SU-DHL-6 (cell line): Measurements from ENCODE around the gene C2CD3.

Experiments
- H2AFZ ChIP-seq: fragments of 200-600 bp; sonication (generic); 2 replicates; pipeline ENCODE4 v1.6.1; 2014; ENCODE audit warnings: low read depth, mild to moderate bottlenecking, moderate library complexity, mixed read lengths, antibody characterized with exemption, low read length; ENCODE audit not compliant: severe bottlenecking
- H3F3A ChIP-seq: fragments of 200-600 bp; shearing (Covaris generic); 2 replicates; pipeline ENCODE4 v1.6.0; 2016; ENCODE audit warnings: antibody characterized with exemption, mild to moderate bottlenecking; ENCODE audit not compliant: insufficient read depth
- H3K27ac ChIP-seq: fragments of 200-600 bp; sonication (generic); 2 replicates; pipeline ENCODE4 v1.5.1; 2016; ENCODE audit warnings: low read depth, mild to moderate bottlenecking, low read length, moderate library complexity, mixed read lengths
- H3K27me3 ChIP-seq: fragments of 200-600 bp; sonication (generic), shearing (Covaris generic); 2 replicates; pipeline ENCODE4 v1.6.0; 2014; ENCODE audit warnings: mild to moderate bottlenecking, low read length
- H3K36me3 ChIP-seq: fragments of 200-600 bp; sonication (generic); 2 replicates; pipeline ENCODE4 v1.6.1; 2014; ENCODE audit warnings: mild to moderate bottlenecking, low read length, mixed read lengths
- H3K4me2 ChIP-seq: fragments of 300-600, 200-600 bp; shearing (Covaris generic), sonication (generic); 2 replicates; pipeline ENCODE4 v1.6.0; 2014; ENCODE audit warnings: low read length, low read depth, mild to moderate bottlenecking; ENCODE audit not compliant: poor library complexity, severe bottlenecking
- H3K4me3 ChIP-seq: fragments of 200-600 bp; sonication (generic); 2 replicates; pipeline ENCODE4 v1.5.1; 2014; ENCODE audit warnings: antibody characterized with exemption, low read length, mild to moderate bottlenecking, mixed read lengths; ENCODE audit not compliant: insufficient read depth, poor library complexity, severe bottlenecking
- H3K79me2 ChIP-seq: fragments of 200-600 bp; sonication (generic); 2 replicates; pipeline ENCODE4 v1.6.1; 2014; ENCODE audit warnings: mild to moderate bottlenecking, low read length, moderate library complexity; ENCODE audit not compliant: insufficient read depth
- H3K9ac ChIP-seq: fragments of 200-600 bp; sonication (generic); 2 replicates; pipeline ENCODE4 v1.7.0; 2014; ENCODE audit warnings: mild to moderate bottlenecking, low read length
- H3K9me2 ChIP-seq: fragments of 200-600 bp; sonication (generic); replicated peaks from 2 replicates; pipeline ENCODE4 v1.6.1; 2014; ENCODE audit warnings: low read length; ENCODE audit not compliant: insufficient read depth
- H3K9me3 ChIP-seq: fragments of 200-600 bp; sonication (generic); 2 replicates; pipeline ENCODE4 v1.6.1; 2014; ENCODE audit warnings: low read length, mixed read lengths; ENCODE audit not compliant: insufficient read depth
- H4K20me1 ChIP-seq: fragments of 200-600 bp; sonication (generic); 2 replicates; pipeline ENCODE4 v1.6.1; 2014; ENCODE audit warnings: low read depth, mild to moderate bottlenecking, antibody characterized with exemption, low read length, moderate library complexity, mixed read lengths
- EZH2phosphoT487 ChIP-seq: fragments of 200-600 bp; sonication (generic), shearing (Covaris generic); conservative IDR thresholded peaks from 2 replicates; pipeline ENCODE4 v1.6.1; 2018; ENCODE audit warnings: mild to moderate bottlenecking, antibody characterized with exemption, low read length, moderate library complexity, mixed read lengths
- TF ChIP-seq, protein P1 (sequence below): fragments of 200-600 bp; sonication (generic); IDR thresholded peaks from one replicate; pipeline ENCODE4 v1.5.1; 2017; ENCODE audit warnings: antibody characterized with exemption, mild to moderate bottlenecking, low read length, moderate library complexity; ENCODE audit not compliant: insufficient read depth, poor library complexity, severe bottlenecking

Gene C2CD3

GRCh38 chr11:74182635-74183034 lies 11.8 kb upstream of the C2CD3 start:
- no peak overlapping the region for H3K9ac ChIP-seq
- H2AFZ ChIP-seq, result no peak overlapping the region
- H3K27me3 ChIP-seq, result no peaks in the 10 kb centered on the region
- H3K4me2 ChIP-seq, result no peak overlapping the region
- H3K9me2 ChIP-seq, result no peaks in the 10 kb centered on the region
- no peaks in the 10 kb centered on the region; the same call in 1 of the 2 replicates for H3F3A ChIP-seq
- no peak overlapping the region for H3K4me3 ChIP-seq
- no peaks in the 10 kb centered on the region for H4K20me1 ChIP-seq
- H3K27ac ChIP-seq, result no peak overlapping the region
- H3K79me2 ChIP-seq, result peaks cover 73% of the 10 kb centered on the region
- H3K36me3 ChIP-seq, result peaks cover 3% of the 10 kb centered on the region; the same call in 1 of the 2 replicates
- no peaks in the 10 kb centered on the region for H3K9me3 ChIP-seq
- no peak for TF ChIP-seq EZH2phosphoT487
- TF ChIP-seq, protein P1, sequence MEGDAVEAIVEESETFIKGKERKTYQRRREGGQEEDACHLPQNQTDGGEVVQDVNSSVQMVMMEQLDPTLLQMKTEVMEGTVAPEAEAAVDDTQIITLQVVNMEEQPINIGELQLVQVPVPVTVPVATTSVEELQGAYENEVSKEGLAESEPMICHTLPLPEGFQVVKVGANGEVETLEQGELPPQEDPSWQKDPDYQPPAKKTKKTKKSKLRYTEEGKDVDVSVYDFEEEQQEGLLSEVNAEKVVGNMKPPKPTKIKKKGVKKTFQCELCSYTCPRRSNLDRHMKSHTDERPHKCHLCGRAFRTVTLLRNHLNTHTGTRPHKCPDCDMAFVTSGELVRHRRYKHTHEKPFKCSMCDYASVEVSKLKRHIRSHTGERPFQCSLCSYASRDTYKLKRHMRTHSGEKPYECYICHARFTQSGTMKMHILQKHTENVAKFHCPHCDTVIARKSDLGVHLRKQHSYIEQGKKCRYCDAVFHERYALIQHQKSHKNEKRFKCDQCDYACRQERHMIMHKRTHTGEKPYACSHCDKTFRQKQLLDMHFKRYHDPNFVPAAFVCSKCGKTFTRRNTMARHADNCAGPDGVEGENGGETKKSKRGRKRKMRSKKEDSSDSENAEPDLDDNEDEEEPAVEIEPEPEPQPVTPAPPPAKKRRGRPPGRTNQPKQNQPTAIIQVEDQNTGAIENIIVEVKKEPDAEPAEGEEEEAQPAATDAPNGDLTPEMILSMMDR, result no peak

- Histone ChIP-seq H3F3A (no peaks in the 10 kb centered on the region; the same call in 1 of the 2 replicates), H3K4me2 (no peak overlapping the region), H3K36me3 (peaks cover 3% of the 10 kb centered on the region; the same call in 1 of the 2 replicates), H3K27ac (no peak overlapping the region), H3K9ac (no peak overlapping the region), H3K79me2 (peaks cover 67% of the 10 kb centered on the region), H4K20me1 (no peaks in the 10 kb centered on the region), H3K9me3 (no peaks in the 10 kb centered on the region), H3K4me3 (no peak overlapping the region), H2AFZ (no peak overlapping the region), H3K9me2 (no peaks in the 10 kb centered on the region), H3K27me3 (no peaks in the 10 kb centered on the region)
- TF ChIP-seq EZH2phosphoT487, result no peak
- TF ChIP-seq, protein P1, result no peak
Measured at GRCh38 chr11:74179234-74180052, 8.6 kb upstream of the C2CD3 start.

DNA sequence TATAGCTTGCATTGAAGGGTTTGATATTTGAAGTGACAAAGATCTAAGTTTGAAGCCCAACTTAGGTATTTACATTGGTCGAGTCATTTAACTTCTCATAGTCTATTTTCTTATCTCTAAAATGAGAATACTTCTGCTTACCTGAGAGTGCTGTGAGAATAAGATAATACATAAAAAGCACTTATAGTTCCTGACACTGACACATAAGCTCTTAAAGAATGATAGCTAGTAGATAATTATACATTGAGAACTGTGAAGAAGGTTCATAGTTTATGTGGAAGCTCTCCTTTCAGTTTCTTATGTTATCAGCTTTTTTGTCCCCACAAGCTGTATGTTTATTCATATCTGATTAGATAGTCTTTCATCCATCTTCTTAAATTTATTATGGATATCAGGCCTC lies 5.1 kb upstream of the C2CD3 start:
- no peak overlapping the region for H2AFZ ChIP-seq
- TF ChIP-seq, protein P1, result no peak
- no peak for TF ChIP-seq EZH2phosphoT487
- no peak overlapping the region for H3K4me3 ChIP-seq
- H3K4me2 ChIP-seq, result no peak overlapping the region
- no peaks in the 10 kb centered on the region for H4K20me1 ChIP-seq
- peaks cover 77% of the 10 kb centered on the region for H3K79me2 ChIP-seq
- no peaks in the 10 kb centered on the region for H3K9me3 ChIP-seq
- peaks cover 3% of the 10 kb centered on the region; the same call in 1 of the 2 replicates for H3K36me3 ChIP-seq
- H3K9ac ChIP-seq, result no peak overlapping the region
- no peak overlapping the region for H3K27ac ChIP-seq
- H3F3A ChIP-seq, result 0 out of 2 replicates have a peak, but pooled peaks cover 8% of the 10 kb centered on the region
- H3K27me3 ChIP-seq, result no peaks in the 10 kb centered on the region
- no peaks in the 10 kb centered on the region for H3K9me2 ChIP-seq
